HCT116 (cell line): Measurements from ENCODE around the gene CCDC69.

Experiments used
- CEBPB ChIP-seq: IDR thresholded peaks from 2 replicates; pipeline ENCODE4 v1.6.1; 2012; ENCODE audit warnings: low read depth
- EZH2 ChIP-seq: fragments of 200-600 bp; sonication (generic); IDR thresholded peaks from 2 replicates; pipeline ENCODE4 v1.6.1; 2017; ENCODE audit warnings: antibody characterized with exemption, mixed run types
- POLR2A ChIP-seq: IDR thresholded peaks from 2 replicates; pipeline ENCODE4 v1.7.0; 2011; ENCODE audit warnings: borderline replicate concordance; ENCODE audit not compliant: insufficient read depth, insufficient read length; ENCODE audit errors: extremely low read depth
- POLR2AphosphoS5 ChIP-seq: IDR thresholded peaks from 2 replicates; pipeline ENCODE4 v1.6.1; 2011; ENCODE audit warnings: mild to moderate bottlenecking, low read depth, low read length, moderate library complexity
- SP1 ChIP-seq: IDR thresholded peaks from 2 replicates; pipeline ENCODE4 v1.6.1; 2012; ENCODE audit warnings: low read depth
- YY1 ChIP-seq: IDR thresholded peaks from 2 replicates; pipeline ENCODE4 v1.6.1; 2011; ENCODE audit warnings: low read length, low read depth, moderate library complexity, mild to moderate bottlenecking; ENCODE audit not compliant: insufficient replicate concordance; ENCODE audit errors: extremely low read depth
- ZNF274 ChIP-seq: fragments of 200-500 bp; sonication (Bioruptor generic); IDR thresholded peaks from 2 replicates; pipeline ENCODE4 v1.6.1; 2014; ENCODE audit warnings: mild to moderate bottlenecking, low read depth, low read length, inconsistent platforms
- TF ChIP-seq, protein P1 (sequence below), 3 experiments: fragments of 200-600 bp in 1 of 3; sonication (generic) in 1 of 3; IDR thresholded peaks in 2 of 3; conservative IDR thresholded peaks in 1 of 3; 2 replicates each; pipeline ENCODE4 v1.5.1; 2012 to 2017; ENCODE audit warnings: low read depth in 2 of 3, low read length in 2 of 3, antibody characterized with exemption in 1 of 3, borderline replicate concordance in 1 of 3, control low read depth in 1 of 3, mild to moderate bottlenecking in 1 of 3, mixed read lengths in 1 of 3, mixed run types in 1 of 3, moderate library complexity in 1 of 3; ENCODE audit not compliant: insufficient read depth in 1 of 3
- TF ChIP-seq, protein P2 (sequence below): IDR thresholded peaks from 2 replicates; pipeline ENCODE4 v1.6.1; 2012; ENCODE audit warnings: low read depth

DNA sequence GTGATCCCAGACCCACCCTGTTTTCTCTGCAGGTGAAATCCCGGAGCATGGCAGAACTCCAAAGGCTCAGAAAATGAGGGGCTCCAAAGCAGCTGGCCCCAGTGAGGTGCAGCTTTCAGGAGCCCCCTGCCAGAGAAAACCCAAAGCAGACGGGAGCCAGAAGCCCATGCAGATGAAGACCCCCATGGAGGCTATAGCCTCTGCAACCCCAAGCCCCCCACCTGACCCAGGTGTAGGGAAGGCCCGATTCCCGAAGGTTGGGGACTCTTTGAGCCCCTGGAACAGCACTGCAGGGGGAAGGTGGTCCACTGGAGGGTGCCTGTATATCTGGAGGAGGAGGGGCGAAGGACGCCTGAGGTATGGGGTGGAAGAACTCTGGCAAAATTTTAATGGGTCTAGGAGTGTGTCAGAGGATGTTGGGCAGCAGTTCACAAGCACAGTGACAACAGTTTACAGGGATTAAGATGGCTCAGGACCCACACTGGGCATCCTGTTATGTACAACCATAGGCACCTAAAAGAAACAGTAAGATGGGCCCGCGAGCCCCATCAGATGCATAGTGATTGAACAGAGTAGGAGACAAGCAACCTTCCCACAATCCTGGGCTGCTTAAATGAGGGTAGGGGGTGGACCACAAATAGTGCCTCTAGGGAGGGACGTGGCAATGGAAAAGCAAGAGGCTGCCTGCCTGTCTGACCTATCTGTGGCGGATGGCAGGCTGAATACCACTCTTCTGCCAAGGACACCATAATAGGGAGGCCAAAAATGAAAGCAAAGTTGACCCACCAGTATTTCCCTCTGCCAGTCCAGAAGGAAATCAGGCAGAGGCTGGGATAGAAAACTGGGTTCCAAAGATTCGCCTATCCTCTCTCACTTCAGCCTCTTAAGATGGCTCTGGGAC is 49.9 kb downstream of the CCDC69 start:
- TF ChIP-seq POLR2A (no peak), SP1 (no peak), ZNF274 (no peak), POLR2AphosphoS5 (no peak), EZH2 (no peak), CEBPB (no peak), YY1 (no peak)
- TF ChIP-seq, protein P1, sequence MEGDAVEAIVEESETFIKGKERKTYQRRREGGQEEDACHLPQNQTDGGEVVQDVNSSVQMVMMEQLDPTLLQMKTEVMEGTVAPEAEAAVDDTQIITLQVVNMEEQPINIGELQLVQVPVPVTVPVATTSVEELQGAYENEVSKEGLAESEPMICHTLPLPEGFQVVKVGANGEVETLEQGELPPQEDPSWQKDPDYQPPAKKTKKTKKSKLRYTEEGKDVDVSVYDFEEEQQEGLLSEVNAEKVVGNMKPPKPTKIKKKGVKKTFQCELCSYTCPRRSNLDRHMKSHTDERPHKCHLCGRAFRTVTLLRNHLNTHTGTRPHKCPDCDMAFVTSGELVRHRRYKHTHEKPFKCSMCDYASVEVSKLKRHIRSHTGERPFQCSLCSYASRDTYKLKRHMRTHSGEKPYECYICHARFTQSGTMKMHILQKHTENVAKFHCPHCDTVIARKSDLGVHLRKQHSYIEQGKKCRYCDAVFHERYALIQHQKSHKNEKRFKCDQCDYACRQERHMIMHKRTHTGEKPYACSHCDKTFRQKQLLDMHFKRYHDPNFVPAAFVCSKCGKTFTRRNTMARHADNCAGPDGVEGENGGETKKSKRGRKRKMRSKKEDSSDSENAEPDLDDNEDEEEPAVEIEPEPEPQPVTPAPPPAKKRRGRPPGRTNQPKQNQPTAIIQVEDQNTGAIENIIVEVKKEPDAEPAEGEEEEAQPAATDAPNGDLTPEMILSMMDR (IDR thresholded peaks at IDR 0.05 in 2 of 3, conservative IDR thresholded peaks at IDR 0.05 in 1 of 3; ENCODE audit: borderline replicate concordance in 1 of 3, insufficient read depth in 1 of 3, low read depth in 2 of 3, low read length in 2 of 3), result no peak
- TF ChIP-seq, protein P2, sequence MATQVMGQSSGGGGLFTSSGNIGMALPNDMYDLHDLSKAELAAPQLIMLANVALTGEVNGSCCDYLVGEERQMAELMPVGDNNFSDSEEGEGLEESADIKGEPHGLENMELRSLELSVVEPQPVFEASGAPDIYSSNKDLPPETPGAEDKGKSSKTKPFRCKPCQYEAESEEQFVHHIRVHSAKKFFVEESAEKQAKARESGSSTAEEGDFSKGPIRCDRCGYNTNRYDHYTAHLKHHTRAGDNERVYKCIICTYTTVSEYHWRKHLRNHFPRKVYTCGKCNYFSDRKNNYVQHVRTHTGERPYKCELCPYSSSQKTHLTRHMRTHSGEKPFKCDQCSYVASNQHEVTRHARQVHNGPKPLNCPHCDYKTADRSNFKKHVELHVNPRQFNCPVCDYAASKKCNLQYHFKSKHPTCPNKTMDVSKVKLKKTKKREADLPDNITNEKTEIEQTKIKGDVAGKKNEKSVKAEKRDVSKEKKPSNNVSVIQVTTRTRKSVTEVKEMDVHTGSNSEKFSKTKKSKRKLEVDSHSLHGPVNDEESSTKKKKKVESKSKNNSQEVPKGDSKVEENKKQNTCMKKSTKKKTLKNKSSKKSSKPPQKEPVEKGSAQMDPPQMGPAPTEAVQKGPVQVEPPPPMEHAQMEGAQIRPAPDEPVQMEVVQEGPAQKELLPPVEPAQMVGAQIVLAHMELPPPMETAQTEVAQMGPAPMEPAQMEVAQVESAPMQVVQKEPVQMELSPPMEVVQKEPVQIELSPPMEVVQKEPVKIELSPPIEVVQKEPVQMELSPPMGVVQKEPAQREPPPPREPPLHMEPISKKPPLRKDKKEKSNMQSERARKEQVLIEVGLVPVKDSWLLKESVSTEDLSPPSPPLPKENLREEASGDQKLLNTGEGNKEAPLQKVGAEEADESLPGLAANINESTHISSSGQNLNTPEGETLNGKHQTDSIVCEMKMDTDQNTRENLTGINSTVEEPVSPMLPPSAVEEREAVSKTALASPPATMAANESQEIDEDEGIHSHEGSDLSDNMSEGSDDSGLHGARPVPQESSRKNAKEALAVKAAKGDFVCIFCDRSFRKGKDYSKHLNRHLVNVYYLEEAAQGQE, result no peak
